ENCODE measurements around the gene KRT1. TPM values are rescaled to one million over a fixed set of nuclear protein-coding genes. Genes with fewer than 3 reads are reported as not detected.

KRT1 gene
- total and polyA plus RNA-seq, 10 of the 15 experiments (the other 5 are each of a cell fraction or from before 2014, with no cell fraction given) = not detected

DNA sequence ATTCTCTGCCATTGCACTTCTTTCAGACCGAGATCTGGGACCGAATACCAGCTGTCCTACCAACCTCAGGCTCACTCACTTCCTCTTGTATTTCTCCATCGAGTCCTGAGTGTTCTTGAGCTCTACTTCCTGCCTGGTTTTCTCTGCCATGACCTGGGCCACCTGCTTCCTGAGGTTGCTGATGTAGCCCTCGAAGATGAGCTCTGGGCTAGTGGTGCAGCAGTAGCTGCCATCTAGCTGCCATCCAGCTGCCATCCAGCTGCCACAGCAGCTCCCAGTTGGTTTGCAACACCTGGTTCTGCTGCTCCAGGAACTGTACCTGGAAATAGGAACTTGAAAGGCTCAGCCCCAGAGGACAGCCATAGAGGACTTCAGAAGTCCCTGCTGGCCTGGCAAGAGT, 46.8 kb downstream of the KRT1 start:
- BruUV-seq (replicated peaks) = no TSS peak
- DNase-seq (ENCODE audit: low read depth, low spot score) (no peak), FAIRE-seq (no peak), ATAC-seq (no peak)
- ChIA-PET POLR2A (no interaction called here), CTCF (no interaction called here), RAD21 (ENCODE audit: unreplicated experiment) (no interaction called here), SMC1A (ENCODE audit: uncharacterized antibody, unreplicated experiment) (no interaction called here)
- TF ChIP-seq EED (IDR thresholded peaks at IDR 0.05; ENCODE audit: low read depth) = no peak
- TF ChIP-seq, protein P1, sequence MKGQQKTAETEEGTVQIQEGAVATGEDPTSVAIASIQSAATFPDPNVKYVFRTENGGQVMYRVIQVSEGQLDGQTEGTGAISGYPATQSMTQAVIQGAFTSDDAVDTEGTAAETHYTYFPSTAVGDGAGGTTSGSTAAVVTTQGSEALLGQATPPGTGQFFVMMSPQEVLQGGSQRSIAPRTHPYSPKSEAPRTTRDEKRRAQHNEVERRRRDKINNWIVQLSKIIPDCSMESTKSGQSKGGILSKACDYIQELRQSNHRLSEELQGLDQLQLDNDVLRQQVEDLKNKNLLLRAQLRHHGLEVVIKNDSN (IDR thresholded peaks at IDR 0.05; ENCODE audit: borderline replicate concordance, extremely low read length, insufficient read depth, low read depth, low read length) = no peak
- no peak for TF ChIP-seq NR2F1 (conservative IDR thresholded peaks at IDR 0.05)
- no peak for TF ChIP-seq PAX8 (IDR thresholded peaks at IDR 0.05)
- TF ChIP-seq DPF2 (IDR thresholded peaks at IDR 0.05) = no peak
- no peak for TF ChIP-seq RUNX3 (IDR thresholded peaks at IDR 0.05; ENCODE audit: low read length)
- no peak for TF ChIP-seq PML (IDR thresholded peaks at IDR 0.05; ENCODE audit: low read length)
- TF ChIP-seq SIX5 (IDR thresholded peaks at IDR 0.05; ENCODE audit: low read depth, low read length, severe bottlenecking) = no peak
- TF ChIP-seq, protein P2, sequence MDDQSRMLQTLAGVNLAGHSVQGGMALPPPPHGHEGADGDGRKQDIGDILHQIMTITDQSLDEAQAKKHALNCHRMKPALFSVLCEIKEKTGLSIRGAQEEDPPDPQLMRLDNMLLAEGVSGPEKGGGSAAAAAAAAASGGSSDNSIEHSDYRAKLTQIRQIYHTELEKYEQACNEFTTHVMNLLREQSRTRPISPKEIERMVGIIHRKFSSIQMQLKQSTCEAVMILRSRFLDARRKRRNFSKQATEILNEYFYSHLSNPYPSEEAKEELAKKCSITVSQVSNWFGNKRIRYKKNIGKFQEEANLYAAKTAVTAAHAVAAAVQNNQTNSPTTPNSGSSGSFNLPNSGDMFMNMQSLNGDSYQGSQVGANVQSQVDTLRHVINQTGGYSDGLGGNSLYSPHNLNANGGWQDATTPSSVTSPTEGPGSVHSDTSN (IDR thresholded peaks at IDR 0.05; ENCODE audit: insufficient replicate concordance, low read depth, low read length) = no peak
- no peaks in the 10 kb centered on the region for H4K20me1 ChIP-seq (ENCODE audit: control insufficient read depth, insufficient read depth)
- H3K4me2 ChIP-seq (ENCODE audit: control insufficient read depth, insufficient read depth) = no peak overlapping the region
- H3K36me3 ChIP-seq (ENCODE audit: control insufficient read depth in 2 of 2, insufficient read depth in 2 of 2, low read length in 1 of 2) = no peaks in the 10 kb centered on the region
- H3K27me3 ChIP-seq (replicated peaks in 1 of 2; ENCODE audit: control insufficient read depth in 2 of 2, insufficient read depth in 2 of 2, low read length in 1 of 2) = peaks cover 0 to 4% of the 10 kb centered on the region in 2 experiments; a peak in 3 of 4 replicates
- intact Hi-C loops (cut with micrococcal nuclease; ENCODE audit: unreplicated experiment) = no loop called here
- no peak overlapping the region for H2AFZ ChIP-seq (ENCODE audit: control insufficient read depth, low read depth, low read length)
- H3K9ac ChIP-seq (ENCODE audit: control insufficient read depth, insufficient read depth, low read length) = no peak overlapping the region
- in situ Hi-C loops (cut with MboI) = no loop called here
- 16% methylated on average over 4 of the region's 4 CpGs for WGBS (ENCODE audit: insufficient coverage, insufficient replicate concordance, low lambda C conversion rate, missing lambda C conversion rate)
- no peaks in the 10 kb centered on the region for H3K4me1 ChIP-seq (ENCODE audit: control insufficient read depth, insufficient read depth, low read length)
- H3K27ac ChIP-seq (ENCODE audit: control insufficient read depth, insufficient read depth) = no peak overlapping the region
- H3K79me2 ChIP-seq (ENCODE audit: control insufficient read depth, insufficient read depth, low read length) = no peaks in the 10 kb centered on the region
- no peak overlapping the region for H3K4me3 ChIP-seq
- H3K9me3 ChIP-seq (replicated peaks; ENCODE audit: control insufficient read depth, insufficient read depth, low read length) = no peaks in the 10 kb centered on the region

All from GM12878 (cell line).